SK-N-SH (cell line): ENCODE data around the gene BMPR1B. TPM values are rescaled to one million over a fixed set of nuclear protein-coding genes. Genes with fewer than 3 reads are reported as not detected.
A peak's percentile ranks its signal among the peaks of the same experiment; 100 is the strongest.

Experiments
- CTCF ChIA-PET: fragments of 300-600, 350-600 bp; formaldehyde crosslinking; extraction: SDS; loops from one replicate; lab custom pipeline; 2021; lab: Yijun Ruan, JAX
- POLR2A ChIA-PET: fragments of 350-600 bp; sonication (Branson Sonifier 250); formaldehyde crosslinking; extraction: SDS; loops from one replicate; lab custom pipeline; 2020; ENCODE audit warnings: antibody characterized with exemption, inconsistent platforms; lab: Yijun Ruan, JAX
- DNase-seq: peaks from one replicate; pipeline ENCODE4 v3.0.0; 2012
- H2AFZ ChIP-seq: fragments of 200-600 bp; sonication (generic); 2 replicates; pipeline ENCODE4 v1.8.1; 2016; ENCODE audit warnings: antibody characterized with exemption, mild to moderate bottlenecking, low read depth
- H3F3A ChIP-seq: fragments of 200-600 bp; sonication (generic); replicated peaks from 2 replicates; pipeline ENCODE3; 2016; ENCODE audit warnings: antibody characterized with exemption, mild to moderate bottlenecking; ENCODE audit not compliant: insufficient read depth
- H3K27ac ChIP-seq, 2 experiments: fragments of 200-500 bp in 1 of 2; fragments of 200-600 bp in 1 of 2; sonication (Bioruptor generic) in 1 of 2; sonication (generic), shearing (Covaris generic) in 1 of 2; 2 replicates each; pipeline versions ENCODE4 v1.5.1 to v1.6.1; 2014 to 2016; ENCODE audit warnings: low read depth in 2 of 2, inconsistent platforms in 1 of 2, low read length in 1 of 2, mild to moderate bottlenecking in 1 of 2, mixed read lengths in 1 of 2
- H3K27me3 ChIP-seq: fragments of 200-600 bp; sonication (generic), shearing (Covaris generic); 2 replicates; pipeline ENCODE4 v1.6.1; 2016; ENCODE audit warnings: mixed run types; ENCODE audit not compliant: insufficient read depth
- H3K36me3 ChIP-seq, 2 experiments: fragments of 200-500 bp in 1 of 2; fragments of 200-600 bp in 1 of 2; sonication (Bioruptor generic) in 1 of 2; sonication (generic) in 1 of 2; replicated peaks in 1 of 2; 2 replicates each; pipeline versions ENCODE3 to v1.5.1; 2014 to 2016; ENCODE audit warnings: low read length in 1 of 2, mild to moderate bottlenecking in 1 of 2; ENCODE audit not compliant: insufficient read depth in 2 of 2, control insufficient read depth in 1 of 2
- H3K4me1 ChIP-seq, 2 experiments: fragments of 200-500 bp in 1 of 2; fragments of 200-600 bp in 1 of 2; sonication (Bioruptor generic) in 1 of 2; sonication (generic), shearing (Covaris generic) in 1 of 2; 2 replicates each; pipeline versions ENCODE4 v1.5.1 to v1.6.1; 2014 to 2016; ENCODE audit warnings: low read depth in 1 of 2, low read length in 1 of 2, mixed run types in 1 of 2; ENCODE audit not compliant: insufficient read depth in 2 of 2, control insufficient read depth in 1 of 2
- H3K4me2 ChIP-seq: fragments of 200-600 bp; sonication (generic), shearing (Covaris generic); 2 replicates; pipeline ENCODE4 v1.6.1; 2017; ENCODE audit warnings: mixed run types
- H3K4me3 ChIP-seq, 2 experiments: fragments of 200-500 bp in 1 of 2; fragments of 200-600 bp in 1 of 2; sonication (Bioruptor generic) in 1 of 2; sonication (generic), shearing (Covaris generic) in 1 of 2; 2 replicates each; pipeline versions ENCODE4 v1.5.1 to v1.8.1; 2014 to 2016; ENCODE audit warnings: low read depth in 2 of 2, inconsistent platforms in 1 of 2, low read length in 1 of 2, mild to moderate bottlenecking in 1 of 2, mixed read lengths in 1 of 2, moderate library complexity in 1 of 2
- H3K79me2 ChIP-seq: fragments of 200-600 bp; sonication (generic); 2 replicates; pipeline ENCODE4 v1.8.1; 2017; ENCODE audit warnings: mild to moderate bottlenecking; ENCODE audit not compliant: insufficient read depth
- H3K9ac ChIP-seq: fragments of 200-600 bp; sonication (generic); 2 replicates; pipeline ENCODE4 v1.6.1; 2017; ENCODE audit warnings: mixed run types
- H3K9me2 ChIP-seq: fragments of 200-600 bp; sonication (generic); 2 replicates; pipeline ENCODE4 v1.6.1; 2017; ENCODE audit warnings: mixed run types
- H3K9me3 ChIP-seq: fragments of 200-600 bp; sonication (generic); 2 replicates; pipeline ENCODE4 v1.6.1; 2017; ENCODE audit warnings: mixed run types, mild to moderate bottlenecking, moderate library complexity
- H4K20me1 ChIP-seq: fragments of 200-600 bp; sonication (generic); 2 replicates; pipeline ENCODE4 v1.6.1; 2017; ENCODE audit warnings: mild to moderate bottlenecking, mixed run types; ENCODE audit not compliant: insufficient read depth
- CHD2 ChIP-seq: fragments of 150-350 bp; IDR thresholded peaks from 2 replicates; pipeline ENCODE4 v1.6.1; 2018; ENCODE audit warnings: low read length; ENCODE audit not compliant: partially characterized antibody
- CTCF ChIP-seq: fragments of 200-600 bp; sonication (generic); IDR thresholded peaks from 2 replicates; pipeline ENCODE4 v1.6.1; 2017; ENCODE audit warnings: antibody characterized with exemption, mild to moderate bottlenecking, moderate library complexity
- EP300 ChIP-seq, 2 experiments: IDR thresholded peaks; 2 replicates each; pipeline versions ENCODE4 v1.4.0 to v1.6.1; 2012; ENCODE audit warnings: borderline replicate concordance in 1 of 2, low read depth in 1 of 2, low read length in 1 of 2
- EZH2phosphoT487 ChIP-seq: fragments of 200-600 bp; sonication (generic); IDR thresholded peaks from 2 replicates; pipeline ENCODE4 v1.6.1; 2017; ENCODE audit warnings: low read depth, mixed run types, mild to moderate bottlenecking, antibody characterized with exemption, moderate library complexity, borderline replicate concordance
- FOXM1 ChIP-seq: IDR thresholded peaks from 2 replicates; pipeline ENCODE4 v1.4.0; 2012; ENCODE audit warnings: low read depth, mild to moderate bottlenecking
- GABPA ChIP-seq: IDR thresholded peaks from 2 replicates; pipeline ENCODE4 v1.4.0; 2012; ENCODE audit warnings: low read depth, mild to moderate bottlenecking
- JUND ChIP-seq: IDR thresholded peaks from 2 replicates; pipeline ENCODE4 v1.4.0; 2012
- MXI1 ChIP-seq: IDR thresholded peaks from 2 replicates; pipeline ENCODE4 v1.6.1; 2012; ENCODE audit warnings: mild to moderate bottlenecking, low read depth, low read length, improper control_type of control experiment
- POLR2AphosphoS5 ChIP-seq: IDR thresholded peaks from 2 replicates; pipeline ENCODE4 v1.6.1; 2012; ENCODE audit warnings: low read depth, low read length
- SIN3A ChIP-seq: IDR thresholded peaks from 2 replicates; pipeline ENCODE4 v1.6.1; 2012; ENCODE audit warnings: low read depth, mild to moderate bottlenecking, low read length, moderate library complexity, borderline replicate concordance
- TAF1 ChIP-seq: IDR thresholded peaks from 2 replicates; pipeline ENCODE4 v1.6.1; 2012; ENCODE audit warnings: low read depth, mild to moderate bottlenecking, low read length, moderate library complexity, borderline replicate concordance
- USF2 ChIP-seq: fragments of 150-350 bp; IDR thresholded peaks from 2 replicates; pipeline ENCODE4 v1.6.1; 2017; ENCODE audit warnings: antibody characterized with exemption, low read length, low read depth, borderline replicate concordance
- WGBS: methylation state at CpG from one replicate; pipeline ENCODE4 v1.1.6; 2017; ENCODE audit warnings: low lambda C conversion rate; 5-methylcytosine and 5-hydroxymethylcytosine counted together
- polyA plus RNA-seq, 3 experiments: library from polyadenylated mRNA; depleted of rRNA; stranded (reverse); fragments of >200 nt; gene quantifications; 2 replicates each; pipeline ENCODE4 v1.2.3, GENCODE V29; 2012
- TF ChIP-seq, protein P1 (sequence below): fragments of 150-350 bp; IDR thresholded peaks from 2 replicates; pipeline ENCODE4 v1.6.1; 2016; ENCODE audit warnings: mild to moderate bottlenecking, low read depth, low read length
- TF ChIP-seq, protein P2 (sequence below): IDR thresholded peaks from 2 replicates; pipeline ENCODE4 v1.6.1; 2012; ENCODE audit warnings: mild to moderate bottlenecking, low read depth, low read length, moderate library complexity
- TF ChIP-seq, protein P3 (sequence below): IDR thresholded peaks from 2 replicates; pipeline ENCODE4 v1.4.0; 2012; ENCODE audit warnings: low read depth, borderline replicate concordance

BMPR1B gene
- polyA plus RNA-seq, 1 of the 3 experiments (the other 2 are of a cell fraction) = 0.16 TPM

DNA sequence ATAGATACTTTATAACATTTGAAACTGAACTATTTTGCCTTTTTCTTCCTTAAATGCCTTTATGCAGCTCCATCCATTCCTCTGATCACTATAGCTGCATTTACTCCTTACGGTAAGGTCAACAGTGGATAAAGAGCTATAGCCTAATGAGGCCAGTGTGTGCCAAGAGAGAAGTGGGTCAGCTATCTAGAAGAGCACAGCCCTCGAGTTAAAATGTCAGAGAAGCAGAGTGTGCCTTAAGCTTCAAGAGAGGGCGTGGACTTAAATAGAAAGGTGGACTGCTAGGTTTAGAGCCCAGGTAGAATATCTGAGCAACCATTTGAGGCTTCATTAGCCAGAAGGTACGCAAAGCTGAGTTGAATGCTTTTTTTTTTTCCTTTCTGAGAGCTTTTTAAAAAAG is 347.4 kb downstream of the BMPR1B start:
- H3K9me2 ChIP-seq = no peaks in the 10 kb centered on the region
- peaks cover 12% of the 10 kb centered on the region for H3F3A ChIP-seq
- WGBS = 99% methylated on average over 4 of the region's 4 CpGs
- H3K27me3 ChIP-seq = no peaks in the 10 kb centered on the region
- no peak overlapping the region for H2AFZ ChIP-seq
- TF ChIP-seq SIN3A = no peak
- TF ChIP-seq EP300 (IDR thresholded peaks at IDR 0.05; ENCODE audit: borderline replicate concordance in 1 of 2, low read depth in 1 of 2, low read length in 1 of 2) = no peak
- TF ChIP-seq JUND = no peak
- POLR2A ChIA-PET = interaction anchor here (0.6 kb wide), 1 partner anchor 698 kb away, joined by 4 read pairs; no protein-coding TSS in a partner anchor
- no peak overlapping the region for H3K9ac ChIP-seq
- H3K4me3 ChIP-seq = no peak overlapping the region
- no peaks in the 10 kb centered on the region for H3K36me3 ChIP-seq
- no peak overlapping the region for H3K27ac ChIP-seq
- peaks cover 7 to 16% of the 10 kb centered on the region in 2 experiments for H3K4me1 ChIP-seq
- no peak for DNase-seq
- H3K9me3 ChIP-seq = no peaks in the 10 kb centered on the region; the same call in 1 of the 2 replicates
- no peaks in the 10 kb centered on the region for H4K20me1 ChIP-seq
- CTCF ChIA-PET = interaction anchor here (0.5 to 2.9 kb wide), 6 partner anchors 11 to 514 kb away, joined by 3 to 11 read pairs (median 4); no protein-coding TSS in a partner anchor
- H3K79me2 ChIP-seq = no peaks in the 10 kb centered on the region
- no peak overlapping the region for H3K4me2 ChIP-seq

DNA sequence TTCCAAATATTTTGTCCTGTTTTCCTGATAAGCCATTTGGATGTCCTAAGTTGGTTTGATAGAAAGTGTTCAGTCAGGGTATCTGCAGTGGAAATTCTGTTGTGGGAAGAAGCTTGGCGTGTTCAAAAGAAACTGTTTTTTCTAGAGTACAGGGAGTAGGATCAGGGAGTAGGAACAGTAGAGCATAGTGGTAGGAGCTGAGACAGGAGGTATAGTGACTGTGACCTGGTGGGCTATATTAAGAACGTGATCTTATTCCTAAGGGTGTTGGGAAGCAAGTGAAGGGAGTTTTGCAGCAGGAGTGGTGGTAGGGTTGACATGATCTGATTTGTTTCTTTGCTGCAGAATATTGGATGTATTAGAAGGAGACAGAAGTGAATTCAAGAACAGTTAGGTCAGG is 348.2 kb downstream of the BMPR1B start:
- no peaks in the 10 kb centered on the region for H4K20me1 ChIP-seq
- H3K4me3 ChIP-seq = no peak overlapping the region
- POLR2A ChIA-PET = interaction anchor here (0.6 kb wide), 1 partner anchor 699 kb away, joined by 4 read pairs; no protein-coding TSS in a partner anchor
- no peak for TF ChIP-seq FOXM1
- no peak for TF ChIP-seq USF2
- TF ChIP-seq POLR2AphosphoS5 = no peak
- no peak for TF ChIP-seq MXI1
- TF ChIP-seq, protein P1, sequence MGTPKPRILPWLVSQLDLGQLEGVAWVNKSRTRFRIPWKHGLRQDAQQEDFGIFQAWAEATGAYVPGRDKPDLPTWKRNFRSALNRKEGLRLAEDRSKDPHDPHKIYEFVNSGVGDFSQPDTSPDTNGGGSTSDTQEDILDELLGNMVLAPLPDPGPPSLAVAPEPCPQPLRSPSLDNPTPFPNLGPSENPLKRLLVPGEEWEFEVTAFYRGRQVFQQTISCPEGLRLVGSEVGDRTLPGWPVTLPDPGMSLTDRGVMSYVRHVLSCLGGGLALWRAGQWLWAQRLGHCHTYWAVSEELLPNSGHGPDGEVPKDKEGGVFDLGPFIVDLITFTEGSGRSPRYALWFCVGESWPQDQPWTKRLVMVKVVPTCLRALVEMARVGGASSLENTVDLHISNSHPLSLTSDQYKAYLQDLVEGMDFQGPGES = no peak
- TF ChIP-seq, protein P2, sequence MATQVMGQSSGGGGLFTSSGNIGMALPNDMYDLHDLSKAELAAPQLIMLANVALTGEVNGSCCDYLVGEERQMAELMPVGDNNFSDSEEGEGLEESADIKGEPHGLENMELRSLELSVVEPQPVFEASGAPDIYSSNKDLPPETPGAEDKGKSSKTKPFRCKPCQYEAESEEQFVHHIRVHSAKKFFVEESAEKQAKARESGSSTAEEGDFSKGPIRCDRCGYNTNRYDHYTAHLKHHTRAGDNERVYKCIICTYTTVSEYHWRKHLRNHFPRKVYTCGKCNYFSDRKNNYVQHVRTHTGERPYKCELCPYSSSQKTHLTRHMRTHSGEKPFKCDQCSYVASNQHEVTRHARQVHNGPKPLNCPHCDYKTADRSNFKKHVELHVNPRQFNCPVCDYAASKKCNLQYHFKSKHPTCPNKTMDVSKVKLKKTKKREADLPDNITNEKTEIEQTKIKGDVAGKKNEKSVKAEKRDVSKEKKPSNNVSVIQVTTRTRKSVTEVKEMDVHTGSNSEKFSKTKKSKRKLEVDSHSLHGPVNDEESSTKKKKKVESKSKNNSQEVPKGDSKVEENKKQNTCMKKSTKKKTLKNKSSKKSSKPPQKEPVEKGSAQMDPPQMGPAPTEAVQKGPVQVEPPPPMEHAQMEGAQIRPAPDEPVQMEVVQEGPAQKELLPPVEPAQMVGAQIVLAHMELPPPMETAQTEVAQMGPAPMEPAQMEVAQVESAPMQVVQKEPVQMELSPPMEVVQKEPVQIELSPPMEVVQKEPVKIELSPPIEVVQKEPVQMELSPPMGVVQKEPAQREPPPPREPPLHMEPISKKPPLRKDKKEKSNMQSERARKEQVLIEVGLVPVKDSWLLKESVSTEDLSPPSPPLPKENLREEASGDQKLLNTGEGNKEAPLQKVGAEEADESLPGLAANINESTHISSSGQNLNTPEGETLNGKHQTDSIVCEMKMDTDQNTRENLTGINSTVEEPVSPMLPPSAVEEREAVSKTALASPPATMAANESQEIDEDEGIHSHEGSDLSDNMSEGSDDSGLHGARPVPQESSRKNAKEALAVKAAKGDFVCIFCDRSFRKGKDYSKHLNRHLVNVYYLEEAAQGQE = no peak
- TF ChIP-seq, protein P3, sequence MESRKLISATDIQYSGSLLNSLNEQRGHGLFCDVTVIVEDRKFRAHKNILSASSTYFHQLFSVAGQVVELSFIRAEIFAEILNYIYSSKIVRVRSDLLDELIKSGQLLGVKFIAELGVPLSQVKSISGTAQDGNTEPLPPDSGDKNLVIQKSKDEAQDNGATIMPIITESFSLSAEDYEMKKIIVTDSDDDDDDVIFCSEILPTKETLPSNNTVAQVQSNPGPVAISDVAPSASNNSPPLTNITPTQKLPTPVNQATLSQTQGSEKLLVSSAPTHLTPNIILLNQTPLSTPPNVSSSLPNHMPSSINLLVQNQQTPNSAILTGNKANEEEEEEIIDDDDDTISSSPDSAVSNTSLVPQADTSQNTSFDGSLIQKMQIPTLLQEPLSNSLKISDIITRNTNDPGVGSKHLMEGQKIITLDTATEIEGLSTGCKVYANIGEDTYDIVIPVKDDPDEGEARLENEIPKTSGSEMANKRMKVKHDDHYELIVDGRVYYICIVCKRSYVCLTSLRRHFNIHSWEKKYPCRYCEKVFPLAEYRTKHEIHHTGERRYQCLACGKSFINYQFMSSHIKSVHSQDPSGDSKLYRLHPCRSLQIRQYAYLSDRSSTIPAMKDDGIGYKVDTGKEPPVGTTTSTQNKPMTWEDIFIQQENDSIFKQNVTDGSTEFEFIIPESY = no peak
- no peak for TF ChIP-seq CTCF
- TF ChIP-seq GABPA = no peak
- no peak for TF ChIP-seq EZH2phosphoT487
- no peak for TF ChIP-seq TAF1
- no peak for TF ChIP-seq CHD2
- TF ChIP-seq, all 33 proteins: peak for 0
- Histone ChIP-seq H3K4me1 (peaks cover 7 to 16% of the 10 kb centered on the region in 2 experiments), H3K79me2 (no peaks in the 10 kb centered on the region), H2AFZ (no peak overlapping the region), H3F3A (peaks cover 12% of the 10 kb centered on the region), H3K9me2 (no peaks in the 10 kb centered on the region), H3K36me3 (no peaks in the 10 kb centered on the region), H3K27ac (peak overlapping the region in 1 of 2 experiments; percentile 13; a peak in 1 of 4 replicates), H3K4me2 (peak overlapping the region; percentile 24; the same call in 1 of the 2 replicates), H3K9ac (no peak overlapping the region), H3K27me3 (no peaks in the 10 kb centered on the region), H3K9me3 (no peaks in the 10 kb centered on the region)
- no peak for DNase-seq
- WGBS = 92% methylated on average over 2 of the region's 2 CpGs
- CTCF ChIA-PET = interaction anchor here (0.8 to 1.6 kb wide), 5 partner anchors 12 to 515 kb away, joined by 3 to 5 read pairs (median 3); no protein-coding TSS in a partner anchor
